Stimulated activated naive CD8-positive, alpha-beta T cell treated with anti-CD3 and anti-CD28 coated beads, Interleukin-15, Interleukin-2, amounts not matched to agents 100 ng/mL and 50 ng/mL, for 24 hours (primary cell): ENCODE measurements around the gene ZNF664.

Source experiments
- H3K27ac Mint-ChIP-seq: one replicate; pipeline ENCODE4 v1.8.0; 2021; ENCODE audit warnings: mild to moderate bottlenecking, mixed read lengths
- H3K27me3 Mint-ChIP-seq: one replicate; pipeline ENCODE4 v1.8.0; 2021; ENCODE audit warnings: mixed read lengths
- H3K36me3 Mint-ChIP-seq: one replicate; pipeline ENCODE4 v1.8.0; 2021; ENCODE audit warnings: low read depth, mixed read lengths
- H3K4me1 Mint-ChIP-seq: one replicate; pipeline ENCODE4 v1.8.0; 2021; ENCODE audit warnings: low read depth, mixed read lengths
- H3K4me3 Mint-ChIP-seq: one replicate; pipeline ENCODE4 v1.8.0; 2021; ENCODE audit warnings: mild to moderate bottlenecking, mixed read lengths
- H3K9me3 Mint-ChIP-seq: one replicate; pipeline ENCODE4 v1.8.0; 2021; ENCODE audit warnings: mixed read lengths

Gene ZNF664

DNA sequence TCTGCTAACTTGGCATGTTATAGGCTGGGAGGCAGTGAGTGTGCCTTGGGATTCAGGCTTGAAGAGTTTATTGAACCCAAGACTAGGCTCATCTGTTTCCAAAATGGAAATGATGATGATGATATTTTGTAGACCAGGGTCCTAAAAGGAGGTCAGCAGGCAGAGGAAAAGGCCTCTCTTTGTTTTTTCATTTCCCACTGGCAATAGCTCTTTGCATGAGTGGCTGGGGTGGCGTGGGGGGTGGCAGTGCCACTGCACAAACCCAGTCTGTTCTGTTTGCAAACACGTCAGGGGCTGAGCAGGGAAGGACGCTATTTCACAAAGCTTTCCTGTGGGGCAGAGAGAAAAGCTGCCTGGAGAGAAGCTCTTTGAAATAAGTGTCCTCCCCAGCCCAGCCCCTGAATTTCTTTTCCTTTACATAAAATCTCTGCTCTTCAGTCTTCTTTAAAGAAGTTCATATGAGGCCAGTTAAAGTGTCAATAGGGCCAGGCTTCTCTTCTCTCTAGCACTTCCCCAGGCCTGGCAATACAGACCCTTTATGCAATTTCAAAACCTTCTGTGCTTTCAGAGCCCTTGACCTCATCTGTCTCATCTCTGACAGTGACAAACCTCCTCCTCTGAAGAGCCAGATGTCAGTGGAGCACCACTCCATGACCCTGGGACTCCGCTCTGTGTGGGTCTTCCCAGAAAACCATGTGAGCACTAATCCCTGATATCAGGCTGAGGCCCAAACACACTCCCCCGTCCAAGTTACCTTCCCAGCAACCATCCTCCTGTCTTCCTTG is 72.8 kb downstream of the ZNF664 start:
- Mint-ChIP-seq H3K27ac (no peak overlapping the region), H3K36me3 (peaks cover 4% of the 10 kb centered on the region), H3K9me3 (peaks cover 22% of the 10 kb centered on the region), H3K4me1 (no peaks in the 10 kb centered on the region), H3K4me3 (no peak overlapping the region), H3K27me3 (no peaks in the 10 kb centered on the region)

DNA sequence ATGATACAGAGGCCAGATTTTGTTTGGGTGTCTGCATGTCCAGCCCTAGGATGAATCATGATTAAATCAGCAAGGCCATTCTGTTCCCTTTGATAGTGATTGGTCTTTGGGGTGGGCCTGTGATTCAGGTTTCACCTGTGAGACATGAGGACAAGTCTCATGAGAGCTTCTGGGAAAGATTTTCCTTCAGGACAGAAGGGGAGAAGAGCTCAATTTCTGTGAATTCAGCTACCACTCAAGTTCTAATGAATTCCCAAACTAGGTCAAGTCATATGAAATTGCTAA is 73.4 kb downstream of the ZNF664 start:
- H3K9me3 Mint-ChIP-seq, result peaks cover 22% of the 10 kb centered on the region
- no peak overlapping the region for H3K4me3 Mint-ChIP-seq
- peaks cover 4% of the 10 kb centered on the region for H3K36me3 Mint-ChIP-seq
- H3K27me3 Mint-ChIP-seq, result no peaks in the 10 kb centered on the region
- H3K4me1 Mint-ChIP-seq, result no peaks in the 10 kb centered on the region
- no peak overlapping the region for H3K27ac Mint-ChIP-seq

DNA sequence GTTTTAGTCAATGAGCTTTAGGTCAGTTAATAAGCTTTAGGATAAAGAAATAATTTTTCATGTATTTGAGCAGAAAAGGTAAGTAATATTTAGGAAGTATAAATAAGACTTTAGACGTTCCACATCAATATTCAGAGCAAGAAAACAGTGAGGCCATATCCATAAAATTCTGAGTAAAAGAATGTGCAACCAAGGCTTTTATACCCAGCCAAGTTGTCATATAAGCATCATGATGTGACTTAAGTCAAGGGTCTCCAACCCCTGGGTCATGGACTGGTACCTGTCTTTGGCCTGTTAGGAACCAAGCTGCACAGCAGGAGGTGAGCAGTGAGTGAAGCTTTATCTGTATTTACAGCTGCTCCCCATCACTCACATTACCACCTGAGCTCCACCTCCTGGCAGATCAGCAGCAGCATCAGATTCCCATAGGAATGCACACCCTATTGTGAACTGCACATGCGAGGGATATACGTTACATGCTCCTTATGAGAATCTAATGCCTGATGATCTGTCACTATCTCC is 74.1 kb downstream of the ZNF664 start:
- Mint-ChIP-seq H3K4me3 (no peak overlapping the region), H3K4me1 (no peaks in the 10 kb centered on the region), H3K27me3 (no peaks in the 10 kb centered on the region), H3K36me3 (peaks cover 4% of the 10 kb centered on the region), H3K27ac (no peak overlapping the region), H3K9me3 (peaks cover 22% of the 10 kb centered on the region)

DNA sequence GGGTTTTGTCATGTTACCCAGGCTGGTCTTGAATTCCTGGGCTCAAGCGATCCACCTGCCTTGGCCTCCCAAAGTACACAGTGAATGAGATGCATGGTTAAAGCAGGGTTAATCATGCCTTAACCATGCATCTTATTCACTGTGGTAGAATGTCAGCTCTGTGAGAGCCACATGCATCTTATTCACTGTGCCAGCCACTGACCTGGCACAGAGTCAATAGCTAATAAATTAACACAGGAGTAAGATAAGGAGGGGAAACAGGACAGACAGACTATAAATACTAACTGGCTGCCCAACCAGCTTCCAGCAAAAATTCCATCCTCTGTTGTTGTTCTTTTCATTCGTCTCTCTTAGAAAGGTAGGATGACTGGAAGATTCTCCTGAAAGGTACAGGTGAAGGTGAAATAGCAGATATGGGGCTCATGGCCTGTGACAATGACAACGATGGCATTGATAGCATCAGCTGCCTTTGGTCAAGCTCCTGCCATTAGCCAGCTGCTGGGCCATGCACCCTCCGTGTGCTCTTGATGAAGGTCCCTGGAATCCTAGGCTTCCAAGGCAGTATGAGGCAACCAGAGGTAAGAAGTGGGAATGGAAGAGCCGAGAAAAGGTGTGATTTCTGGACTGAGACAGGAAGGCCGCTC is 76.6 kb downstream of the ZNF664 start:
- H3K4me3 Mint-ChIP-seq, result no peak overlapping the region
- H3K9me3 Mint-ChIP-seq, result peaks cover 22% of the 10 kb centered on the region
- no peaks in the 10 kb centered on the region for H3K4me1 Mint-ChIP-seq
- no peak overlapping the region for H3K27ac Mint-ChIP-seq
- peaks cover 4% of the 10 kb centered on the region for H3K36me3 Mint-ChIP-seq
- H3K27me3 Mint-ChIP-seq, result peaks cover 6% of the 10 kb centered on the region

DNA sequence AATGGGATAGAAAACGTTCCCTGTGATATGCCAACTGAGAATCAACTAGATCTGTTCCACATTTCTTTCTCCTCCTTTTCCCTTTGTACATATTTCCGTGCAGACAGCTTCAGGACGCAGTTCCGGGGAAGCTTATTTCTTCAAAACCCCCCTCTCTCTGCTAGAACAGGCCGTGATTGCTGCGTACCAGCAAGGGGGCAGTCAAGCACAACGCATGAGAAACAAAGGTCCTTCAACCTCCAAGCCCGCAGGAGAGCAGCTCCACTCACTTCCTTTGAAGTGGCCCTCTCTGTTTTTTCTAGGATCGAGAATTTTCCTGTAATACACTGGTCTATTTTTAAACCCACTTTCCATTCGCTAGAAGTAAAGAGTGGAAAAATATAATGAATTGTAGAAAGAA is 80.8 kb downstream of the ZNF664 start:
- no peaks in the 10 kb centered on the region for H3K36me3 Mint-ChIP-seq
- no peak overlapping the region for H3K27ac Mint-ChIP-seq
- H3K9me3 Mint-ChIP-seq, result peaks cover 5% of the 10 kb centered on the region
- peaks cover 6% of the 10 kb centered on the region for H3K27me3 Mint-ChIP-seq
- H3K4me3 Mint-ChIP-seq, result no peak overlapping the region
- H3K4me1 Mint-ChIP-seq, result no peaks in the 10 kb centered on the region

DNA sequence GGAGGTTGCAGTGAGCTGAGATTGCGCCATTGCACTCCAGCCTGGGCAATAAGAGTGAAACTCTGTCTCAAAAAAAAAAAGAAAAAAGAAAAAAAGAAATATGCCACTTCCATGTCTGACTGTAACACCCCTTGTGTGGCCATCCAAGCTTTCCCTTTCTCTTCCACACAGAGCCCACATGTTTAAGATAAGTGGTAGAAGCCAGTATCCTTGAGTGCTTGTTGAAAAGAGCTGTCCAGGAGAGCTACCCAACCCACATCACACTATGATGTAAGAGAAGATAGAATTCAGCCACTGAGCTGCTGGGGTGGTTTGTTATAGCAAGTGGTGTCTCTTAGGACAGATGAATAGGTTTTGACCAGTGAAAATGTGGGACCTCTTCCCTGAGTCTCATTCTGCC is 82.1 kb downstream of the ZNF664 start:
- Mint-ChIP-seq H3K9me3 (no peaks in the 10 kb centered on the region), H3K27ac (no peak overlapping the region), H3K4me3 (no peak overlapping the region), H3K4me1 (no peaks in the 10 kb centered on the region), H3K27me3 (peaks cover 11% of the 10 kb centered on the region), H3K36me3 (no peaks in the 10 kb centered on the region)

DNA sequence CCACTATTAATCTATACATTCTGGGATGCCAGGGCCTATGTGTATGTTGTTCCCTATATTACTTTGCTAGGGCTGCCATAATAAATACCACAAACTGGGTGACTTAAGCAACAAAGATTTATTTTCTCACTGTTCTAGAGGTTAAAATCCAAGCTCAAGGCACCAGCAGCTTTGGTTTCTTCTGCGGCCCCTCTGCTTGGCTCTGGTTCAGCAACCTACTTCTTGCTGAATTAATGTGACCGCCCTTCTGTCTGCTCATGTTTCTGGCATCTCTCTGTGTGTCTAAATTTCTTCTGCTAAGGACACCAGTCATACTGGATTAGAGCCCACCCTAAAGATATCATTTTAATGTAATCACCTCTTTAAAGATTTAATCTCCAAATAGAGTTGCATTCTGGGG is 84.7 kb downstream of the ZNF664 start:
- Mint-ChIP-seq H3K36me3 (no peaks in the 10 kb centered on the region), H3K27ac (no peak overlapping the region), H3K9me3 (no peaks in the 10 kb centered on the region), H3K4me1 (no peaks in the 10 kb centered on the region), H3K27me3 (peaks cover 17% of the 10 kb centered on the region), H3K4me3 (no peak overlapping the region)

DNA sequence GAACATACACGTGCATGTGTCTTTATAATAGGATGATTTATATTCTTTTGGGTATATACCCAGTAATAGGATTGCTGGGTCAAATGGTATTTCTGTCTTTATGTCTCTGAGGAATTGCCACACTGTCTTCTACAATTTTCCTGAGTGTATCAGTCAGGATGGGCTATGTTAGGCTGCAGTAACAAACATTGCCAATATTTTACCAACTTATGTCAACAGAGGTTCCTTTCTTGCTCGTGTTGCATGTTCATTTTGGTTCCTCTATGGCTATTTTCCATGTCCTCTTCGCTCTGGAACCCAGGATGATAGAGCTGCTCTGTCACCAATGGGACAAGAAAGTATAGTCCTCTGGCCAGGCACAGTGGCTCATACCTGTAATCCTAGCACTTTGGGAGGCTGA is 86.7 kb downstream of the ZNF664 start:
- peaks cover 11% of the 10 kb centered on the region for H3K27me3 Mint-ChIP-seq
- H3K9me3 Mint-ChIP-seq, result no peaks in the 10 kb centered on the region
- no peak overlapping the region for H3K27ac Mint-ChIP-seq

More for the DNA sequence above, 86.7 kb downstream of the ZNF664 start:
- Mint-ChIP-seq H3K4me1 (no peaks in the 10 kb centered on the region), H3K36me3 (no peaks in the 10 kb centered on the region), H3K4me3 (no peak overlapping the region)
